ENCODE results near the gene AVEN.
A peak's percentile ranks its signal among the peaks of the same experiment; 100 is the strongest.
"Not testable (repeated sequence)": the region's sequence is repeated elsewhere in the genome, so short reads cannot be mapped to it uniquely, and the experiment has no call there.

AVEN gene

GRCh38 chr15:34006381-34006780 lies 32.6 kb downstream of the AVEN start:
- TF ChIP-seq CTCF (conservative IDR thresholded peaks at IDR 0.05), result no peak

GRCh38 chr15:34001536-34001935 lies 37.5 kb downstream of the AVEN start:
- peak overlapping the region; percentile 20; the same call in 1 of the 2 replicates for H3K27ac ChIP-seq
- TF ChIP-seq CTCF (conservative IDR thresholded peaks at IDR 0.05), result no peak

More at GRCh38 chr15:34006381-34006780, 32.6 kb downstream of the AVEN start:
- no peak overlapping the region for H3K27ac ChIP-seq

GRCh38 chr15:33995666-33996065 lies 43.3 kb downstream of the AVEN start:
- H3K27ac ChIP-seq, result not testable (repeated sequence)

GRCh38 chr15:33994005-33994615 lies 44.9 kb downstream of the AVEN start:
- no peak overlapping the region for H3K27ac ChIP-seq
- peak; percentile 80 for TF ChIP-seq CTCF (conservative IDR thresholded peaks at IDR 0.05)

- no peak for TF ChIP-seq CTCF (conservative IDR thresholded peaks at IDR 0.05)
- no peak overlapping the region for H3K27ac ChIP-seq
Measured at GRCh38 chr15:33988384-33988783, 50.6 kb downstream of the AVEN start.

GRCh38 chr15:33987444-33987843 lies 51.6 kb downstream of the AVEN start:
- H3K27ac ChIP-seq, result no peak overlapping the region
- no peak for TF ChIP-seq CTCF (conservative IDR thresholded peaks at IDR 0.05)

GRCh38 chr15:33985751-33986150 lies 53.3 kb downstream of the AVEN start:
- no peak for TF ChIP-seq CTCF (conservative IDR thresholded peaks at IDR 0.05)
- H3K27ac ChIP-seq, result no peak overlapping the region

- no peak overlapping the region for H3K27ac ChIP-seq
Measured at GRCh38 chr15:33985287-33985686, 53.7 kb downstream of the AVEN start.

More at GRCh38 chr15:33985287-33985686, 53.7 kb downstream of the AVEN start:
- TF ChIP-seq CTCF (conservative IDR thresholded peaks at IDR 0.05), result no peak
